Liver (tissue), 3 donors: ENCODE results near the gene VPS35L.

Source experiments
- FOXA2 ChIP-seq: IDR thresholded peaks from 2 replicates; pipeline ENCODE4 v1.6.1; 2016; ENCODE audit warnings: antibody characterized with exemption
- GABPA ChIP-seq, 2 donors: IDR thresholded peaks in 1 of 2; conservative IDR thresholded peaks in 1 of 2; 2 replicates each; pipeline ENCODE4 v1.6.1; 2016; ENCODE audit warnings: antibody characterized with exemption in 2 of 2, mild to moderate bottlenecking in 1 of 2, moderate library complexity in 1 of 2
- HNF4G ChIP-seq: IDR thresholded peaks from 2 replicates; pipeline ENCODE4 v1.6.1; 2016; ENCODE audit warnings: antibody characterized with exemption
- JUND ChIP-seq, 2 donors: IDR thresholded peaks; 2 replicates each; pipeline ENCODE4 v1.6.1; 2016; ENCODE audit warnings: antibody characterized with exemption in 2 of 2
- TAF1 ChIP-seq: conservative IDR thresholded peaks from 2 replicates; pipeline ENCODE4 v1.6.1; 2016; ENCODE audit warnings: antibody characterized with exemption, mild to moderate bottlenecking
- YY1 ChIP-seq: IDR thresholded peaks from 2 replicates; pipeline ENCODE4 v1.6.1; 2016; ENCODE audit warnings: antibody characterized with exemption, mild to moderate bottlenecking
- TF ChIP-seq, protein P1 (sequence below): fragments of 150-350 bp; IDR thresholded peaks from 2 replicates; pipeline ENCODE4 v1.5.1; 2017; ENCODE audit warnings: improper control_type of control experiment, low read depth, low read length; ENCODE audit not compliant: missing input control
- TF ChIP-seq, protein P2 (sequence below): IDR thresholded peaks from 2 replicates; pipeline ENCODE4 v1.6.1; 2016; ENCODE audit warnings: antibody characterized with exemption
- donor health status: healthy.
- donor health status: healthy.

DNA sequence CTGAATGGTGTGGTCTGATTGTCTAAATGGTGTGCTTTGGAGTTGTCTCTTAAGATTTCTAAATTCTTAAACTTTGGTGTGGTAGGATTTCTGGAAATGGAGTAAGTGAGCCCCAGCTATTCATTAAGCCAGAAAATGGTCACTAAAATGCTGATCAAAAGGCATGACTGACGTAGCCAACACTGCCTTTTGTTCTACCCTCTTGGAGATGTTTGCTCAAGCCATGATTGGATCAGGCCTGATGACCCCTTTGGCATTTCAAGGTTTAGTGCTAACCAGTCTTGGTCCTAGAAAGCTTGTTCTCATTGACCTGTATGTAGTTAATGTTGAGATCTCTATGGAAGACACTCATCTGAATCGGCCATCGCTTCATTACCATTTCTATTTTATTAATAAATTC is 94.5 kb downstream of the VPS35L start:
- TF ChIP-seq, protein P1, sequence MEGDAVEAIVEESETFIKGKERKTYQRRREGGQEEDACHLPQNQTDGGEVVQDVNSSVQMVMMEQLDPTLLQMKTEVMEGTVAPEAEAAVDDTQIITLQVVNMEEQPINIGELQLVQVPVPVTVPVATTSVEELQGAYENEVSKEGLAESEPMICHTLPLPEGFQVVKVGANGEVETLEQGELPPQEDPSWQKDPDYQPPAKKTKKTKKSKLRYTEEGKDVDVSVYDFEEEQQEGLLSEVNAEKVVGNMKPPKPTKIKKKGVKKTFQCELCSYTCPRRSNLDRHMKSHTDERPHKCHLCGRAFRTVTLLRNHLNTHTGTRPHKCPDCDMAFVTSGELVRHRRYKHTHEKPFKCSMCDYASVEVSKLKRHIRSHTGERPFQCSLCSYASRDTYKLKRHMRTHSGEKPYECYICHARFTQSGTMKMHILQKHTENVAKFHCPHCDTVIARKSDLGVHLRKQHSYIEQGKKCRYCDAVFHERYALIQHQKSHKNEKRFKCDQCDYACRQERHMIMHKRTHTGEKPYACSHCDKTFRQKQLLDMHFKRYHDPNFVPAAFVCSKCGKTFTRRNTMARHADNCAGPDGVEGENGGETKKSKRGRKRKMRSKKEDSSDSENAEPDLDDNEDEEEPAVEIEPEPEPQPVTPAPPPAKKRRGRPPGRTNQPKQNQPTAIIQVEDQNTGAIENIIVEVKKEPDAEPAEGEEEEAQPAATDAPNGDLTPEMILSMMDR: no peak
- TF ChIP-seq, protein P2, sequence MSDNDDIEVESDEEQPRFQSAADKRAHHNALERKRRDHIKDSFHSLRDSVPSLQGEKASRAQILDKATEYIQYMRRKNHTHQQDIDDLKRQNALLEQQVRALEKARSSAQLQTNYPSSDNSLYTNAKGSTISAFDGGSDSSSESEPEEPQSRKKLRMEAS: no peak
- TF ChIP-seq YY1 (no peak), GABPA (IDR thresholded peaks at IDR 0.05 in 1 of 2, conservative IDR thresholded peaks at IDR 0.05 in 1 of 2) (no peak), FOXA2 (no peak), TAF1 (no peak), HNF4G (no peak), JUND (IDR thresholded peaks at IDR 0.05) (no peak)
